Mononuclear cell (primary cell): ENCODE measurements around the gene ABHD12B. TPM values are rescaled to one million over a fixed set of nuclear protein-coding genes. Genes with fewer than 3 reads are reported as not detected.

ENCODE experiments used
- H3K27me3 ChIP-seq: 2 replicates; pipeline ENCODE4 v1.6.0; 2011; ENCODE audit warnings: low read length, control low read depth; ENCODE audit not compliant: insufficient read depth
- H3K4me1 ChIP-seq: 2 replicates; pipeline ENCODE4 v1.5.1; 2011; ENCODE audit warnings: mild to moderate bottlenecking, low read length, control low read depth; ENCODE audit not compliant: insufficient read depth
- H3K4me3 ChIP-seq: 2 replicates; pipeline ENCODE4 v1.5.1; 2011; ENCODE audit warnings: mild to moderate bottlenecking, low read length, moderate library complexity
- H3K9me3 ChIP-seq: 2 replicates; pipeline ENCODE4 v1.5.1; 2011; ENCODE audit warnings: low read depth, mild to moderate bottlenecking, control low read depth, low read length
- total RNA-seq: library from RNA; depleted of rRNA; stranded (reverse); fragments of >200 nt; gene quantifications from one replicate; pipeline ENCODE4 v1.2.3, GENCODE V29; 2012

The ABHD12B gene, protein sequence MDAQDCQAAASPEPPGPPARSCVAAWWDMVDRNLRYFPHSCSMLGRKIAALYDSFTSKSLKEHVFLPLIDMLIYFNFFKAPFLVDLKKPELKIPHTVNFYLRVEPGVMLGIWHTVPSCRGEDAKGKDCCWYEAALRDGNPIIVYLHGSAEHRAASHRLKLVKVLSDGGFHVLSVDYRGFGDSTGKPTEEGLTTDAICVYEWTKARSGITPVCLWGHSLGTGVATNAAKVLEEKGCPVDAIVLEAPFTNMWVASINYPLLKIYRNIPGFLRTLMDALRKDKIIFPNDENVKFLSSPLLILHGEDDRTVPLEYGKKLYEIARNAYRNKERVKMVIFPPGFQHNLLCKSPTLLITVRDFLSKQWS
- total RNA-seq = not detected

- Histone ChIP-seq H3K9me3 (no peaks in the 10 kb centered on the region), H3K4me3 (no peak within 1 kb of the TSS), H3K27me3 (peaks cover 47% of the 10 kb centered on the region), H3K4me1 (peaks cover 30% of the 10 kb centered on the region)
These were observed at the start of gene ABHD12B for GRCh38 chr14:50871914-50872732. ABHD12B (plus strand) TSS chr14:50872053; CDS start chr14:50872175, 122 bp downstream.

DNA sequence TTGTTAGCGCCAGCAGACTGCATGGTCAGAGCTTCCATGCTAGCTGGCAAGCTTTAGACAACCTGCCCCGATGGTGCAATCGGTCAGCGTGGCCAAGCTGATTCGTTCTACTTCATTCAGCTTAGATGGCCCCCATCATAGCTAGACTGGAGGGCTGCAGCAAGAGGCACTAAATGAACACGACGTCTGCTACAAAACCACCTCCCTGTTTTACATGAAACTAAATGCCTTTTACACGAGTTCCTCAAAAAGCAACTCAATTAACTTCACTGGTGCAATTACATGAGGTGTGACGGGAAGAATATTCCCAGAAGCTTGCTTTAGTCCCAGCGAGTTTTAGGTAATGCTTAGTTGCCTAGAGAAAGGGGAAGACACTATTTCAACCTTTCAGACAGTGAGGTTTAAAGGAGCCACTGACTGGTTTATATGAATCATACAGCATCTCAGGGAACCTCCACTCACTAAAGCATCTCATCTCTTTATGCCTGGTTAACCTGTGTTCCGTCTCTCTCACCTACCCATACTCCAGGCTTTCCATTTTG, 49.3 kb upstream of the ABHD12B start:
- Histone ChIP-seq H3K9me3 (no peaks in the 10 kb centered on the region), H3K4me1 (peaks cover 84% of the 10 kb centered on the region), H3K4me3 (no peak overlapping the region), H3K27me3 (no peaks in the 10 kb centered on the region)

DNA sequence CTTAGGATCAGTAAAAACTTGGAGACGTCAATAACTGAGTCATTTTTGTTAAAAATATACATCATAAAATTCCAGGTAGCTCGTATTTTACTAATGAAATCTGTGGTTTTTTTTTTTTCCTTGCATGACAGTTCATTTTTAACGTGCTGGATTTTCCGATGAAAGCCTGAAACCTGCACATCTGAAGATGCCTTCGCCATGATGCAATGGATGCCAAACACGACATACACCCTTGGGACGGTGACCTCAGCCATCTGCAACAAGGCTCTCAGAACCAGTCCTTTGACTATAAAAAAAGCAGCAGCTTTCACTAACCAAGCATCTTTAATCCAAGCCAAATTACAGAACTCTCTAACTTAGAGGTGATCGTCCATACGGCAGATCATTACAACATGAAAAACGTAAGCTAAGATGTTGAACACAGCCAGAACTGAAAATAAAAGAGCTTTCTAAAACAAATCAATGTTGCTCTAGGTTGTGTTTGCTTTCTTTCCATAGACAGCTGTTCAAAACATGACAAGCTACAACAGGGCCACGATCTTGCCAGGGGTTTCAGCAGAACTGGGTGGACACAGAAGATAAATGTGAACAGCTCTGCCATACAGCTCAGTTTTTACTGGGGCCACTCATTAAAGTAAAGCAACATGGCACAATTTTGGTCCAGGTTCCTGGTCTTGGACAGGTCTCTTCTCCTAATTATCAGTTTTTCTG, 48.6 kb upstream of the ABHD12B start:
- H3K27me3 ChIP-seq = no peaks in the 10 kb centered on the region
- peaks cover 84% of the 10 kb centered on the region for H3K4me1 ChIP-seq
- no peaks in the 10 kb centered on the region for H3K9me3 ChIP-seq
- peak overlapping the region; percentile 8 for H3K4me3 ChIP-seq

DNA sequence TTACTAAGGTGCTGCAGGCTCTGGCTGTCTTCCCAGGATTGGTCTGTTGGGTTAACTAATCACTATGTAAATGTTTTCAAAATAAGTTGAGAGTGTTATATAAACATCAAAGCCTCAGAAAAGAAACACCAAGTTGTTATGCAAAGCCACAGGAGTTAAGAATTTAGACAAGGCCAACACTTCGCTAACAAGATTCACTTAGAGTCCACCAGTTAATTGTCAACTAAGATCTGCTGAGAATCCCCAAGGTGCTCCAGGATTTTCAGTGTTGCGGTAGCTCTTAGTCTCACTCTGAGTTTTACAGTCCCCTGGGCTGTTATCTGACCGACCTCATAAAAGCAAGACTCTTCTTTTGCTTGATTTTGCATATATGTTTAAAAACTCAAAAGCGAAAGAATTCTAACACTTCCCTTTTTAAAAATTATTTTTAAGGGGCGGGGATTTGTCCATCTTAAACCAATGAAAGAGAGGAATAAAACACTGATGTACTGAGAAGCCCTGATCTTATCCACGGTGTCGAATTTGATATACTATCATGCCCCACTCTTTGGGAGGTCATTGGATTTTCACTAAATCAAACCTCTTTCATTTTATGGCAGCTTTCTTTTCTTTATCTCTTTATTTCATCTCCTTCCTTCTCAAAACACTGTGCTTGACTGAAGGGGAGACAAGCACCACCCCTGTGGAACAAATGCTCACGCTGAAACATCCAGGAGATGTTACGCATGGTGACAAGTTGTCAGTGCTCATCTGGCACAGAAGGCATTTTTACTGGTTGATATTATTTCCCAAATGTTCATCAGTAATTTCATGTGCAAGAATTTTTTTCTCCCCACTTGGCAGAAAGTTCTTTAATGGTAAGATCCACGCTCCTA, 47.9 kb upstream of the ABHD12B start:
- H3K27me3 ChIP-seq = no peaks in the 10 kb centered on the region
- no peaks in the 10 kb centered on the region for H3K9me3 ChIP-seq
- H3K4me3 ChIP-seq = peak overlapping the region; percentile 8
- H3K4me1 ChIP-seq = peaks cover 92% of the 10 kb centered on the region

- Histone ChIP-seq H3K9me3 (no peaks in the 10 kb centered on the region), H3K27me3 (no peaks in the 10 kb centered on the region), H3K4me1 (peaks cover 91% of the 10 kb centered on the region), H3K4me3 (no peak overlapping the region)
These were observed 46.5 kb upstream of the ABHD12B start for GRCh38 chr14:50825307-50825706.

DNA sequence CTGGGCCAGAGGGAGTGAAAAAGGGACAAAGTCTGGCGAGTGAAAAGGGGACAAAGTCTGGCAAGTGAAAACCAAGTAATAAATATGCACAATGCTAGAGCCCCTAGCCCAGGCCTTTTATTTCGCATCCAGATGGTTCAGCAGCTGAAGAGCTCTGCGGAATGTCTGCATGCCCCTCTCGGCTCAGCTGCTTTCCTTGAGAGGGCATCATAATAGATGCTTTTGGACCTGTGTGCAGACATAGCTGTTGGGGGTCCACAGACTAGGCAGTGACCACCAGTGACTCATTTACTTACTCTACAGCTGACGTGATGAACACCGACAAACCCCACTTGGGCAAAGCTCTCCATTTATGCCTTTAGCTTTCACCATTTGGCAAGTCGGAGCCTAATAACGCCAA, 45.2 kb upstream of the ABHD12B start:
- Histone ChIP-seq H3K4me1 (peaks cover 81% of the 10 kb centered on the region), H3K4me3 (no peak overlapping the region), H3K27me3 (no peaks in the 10 kb centered on the region), H3K9me3 (no peaks in the 10 kb centered on the region)

DNA sequence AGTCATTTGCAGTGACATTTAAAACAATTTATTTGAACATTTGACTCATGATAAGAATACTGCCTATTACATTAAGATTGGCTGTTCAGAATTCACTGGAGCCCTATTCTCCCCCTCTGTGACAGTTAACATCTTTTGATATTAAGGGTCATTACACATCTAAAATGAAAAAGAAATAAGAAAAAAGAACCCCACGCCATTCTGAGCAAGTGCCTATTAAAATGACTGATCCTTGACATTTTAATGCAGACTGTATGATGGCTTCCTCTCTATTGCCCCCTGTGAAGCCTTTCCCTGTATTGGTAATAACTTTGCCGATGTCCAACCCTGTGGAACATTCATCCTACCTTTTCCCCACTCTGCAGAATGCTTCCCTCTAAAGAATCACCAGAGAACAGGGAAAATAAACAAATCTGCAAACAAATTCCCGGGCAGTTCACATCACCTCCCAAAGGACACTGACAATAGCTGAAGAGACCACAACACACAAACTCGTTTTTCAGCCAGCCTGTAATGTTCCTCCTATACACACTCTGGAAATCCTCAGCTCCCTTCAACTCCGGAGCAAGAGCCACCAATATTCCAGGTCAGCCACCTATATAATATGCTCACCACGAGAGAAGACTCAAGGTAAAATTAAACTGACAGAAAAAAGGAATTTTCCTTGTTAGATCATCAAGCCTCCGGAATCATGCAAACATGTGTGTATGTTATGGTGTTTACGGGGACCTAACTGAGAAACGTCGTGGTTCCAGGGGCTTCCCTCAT, 42.9 kb upstream of the ABHD12B start:
- Histone ChIP-seq H3K9me3 (no peaks in the 10 kb centered on the region), H3K27me3 (no peaks in the 10 kb centered on the region), H3K4me1 (peaks cover 63% of the 10 kb centered on the region), H3K4me3 (peak overlapping the region; percentile 79)

- Histone ChIP-seq H3K27me3 (no peaks in the 10 kb centered on the region), H3K9me3 (no peaks in the 10 kb centered on the region), H3K4me1 (peaks cover 57% of the 10 kb centered on the region), H3K4me3 (peak overlapping the region; percentile 79)
These were observed 42.3 kb upstream of the ABHD12B start for GRCh38 chr14:50829489-50830043.

GRCh38 chr14:50830044-50830931, 41.6 kb upstream of the ABHD12B start:
- Histone ChIP-seq H3K4me3 (peak overlapping the region; percentile 79), H3K4me1 (peaks cover 59% of the 10 kb centered on the region), H3K9me3 (no peaks in the 10 kb centered on the region), H3K27me3 (no peaks in the 10 kb centered on the region)

DNA sequence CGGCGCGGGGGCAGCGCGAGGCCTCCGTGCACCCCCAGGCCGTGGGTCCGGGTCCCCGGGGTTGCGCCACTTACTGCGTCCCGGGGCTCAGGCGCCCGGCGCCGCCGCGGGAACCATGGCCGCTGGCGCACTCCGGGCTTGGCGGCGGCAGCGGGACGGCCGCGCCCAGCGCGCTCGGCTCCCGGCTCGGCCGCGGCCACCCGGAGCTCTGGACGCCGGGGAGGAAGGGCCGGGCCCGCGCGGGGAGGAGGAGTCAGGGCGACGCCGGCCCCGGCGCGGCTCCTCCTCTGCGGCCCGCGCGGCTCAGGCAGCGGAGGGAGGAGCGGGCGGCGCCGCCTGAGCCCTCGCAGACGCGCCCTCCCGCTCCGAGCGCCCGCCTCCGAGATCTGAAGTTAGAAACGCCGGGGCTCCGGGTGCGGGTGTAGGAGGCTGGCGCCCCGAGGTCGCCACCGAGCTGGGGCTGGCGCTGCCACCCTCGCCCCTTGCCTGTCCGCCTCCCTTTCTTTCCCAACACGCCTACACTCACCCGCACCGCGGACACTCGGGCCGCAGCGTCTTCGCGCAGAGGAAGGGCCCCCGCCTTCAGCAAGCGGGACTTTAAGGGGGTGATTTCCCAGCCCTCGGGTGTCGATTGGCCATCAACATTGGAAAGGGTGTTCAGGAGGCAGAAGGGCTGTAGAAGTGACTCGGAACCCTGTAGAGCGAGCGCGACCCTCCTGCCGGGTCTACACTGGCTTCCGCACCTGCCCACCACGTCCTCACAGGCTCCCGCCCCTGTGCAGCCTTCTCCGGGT, 40.7 kb upstream of the ABHD12B start, which contains the start of gene NIN:
Gene NIN, minus strand, starts transcription at position 231 of the 794 bp plus-strand sequence. CDS start 9,106 bp downstream, outside the sequence.
- H3K4me3 ChIP-seq = peak within 1 kb of the TSS; percentile 79
- peaks cover 58% of the 10 kb centered on the region for H3K4me1 ChIP-seq
- H3K9me3 ChIP-seq = no peaks in the 10 kb centered on the region
- no peaks in the 10 kb centered on the region for H3K27me3 ChIP-seq

DNA sequence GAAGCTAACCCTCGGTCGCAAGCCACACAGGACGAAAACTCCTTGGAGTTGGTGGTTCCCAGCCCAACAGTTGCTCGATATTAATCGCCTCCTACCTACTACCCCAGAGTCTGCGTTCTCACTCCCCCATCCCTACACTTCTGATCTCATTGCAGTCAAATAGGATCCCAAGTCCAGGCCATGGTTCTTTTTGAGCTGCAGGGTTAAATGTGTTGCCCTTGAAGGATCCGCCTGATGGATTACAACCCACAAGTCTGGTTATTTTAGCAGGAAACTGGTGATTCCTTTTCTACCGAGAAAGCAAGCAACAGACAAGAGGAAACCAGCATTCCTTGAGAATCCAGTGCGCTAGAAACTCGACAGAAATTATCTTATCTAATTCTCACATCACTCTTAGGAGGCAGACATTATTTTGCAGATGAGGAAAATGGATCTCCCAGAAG, 40.1 kb upstream of the ABHD12B start:
- Histone ChIP-seq H3K4me1 (peaks cover 52% of the 10 kb centered on the region), H3K9me3 (no peaks in the 10 kb centered on the region), H3K27me3 (no peaks in the 10 kb centered on the region), H3K4me3 (peak overlapping the region; percentile 79)
